ENCODE results near the gene DAG1. TPM values are rescaled to one million over a fixed set of nuclear protein-coding genes. Genes with fewer than 3 reads are reported as not detected.
"Not testable (repeated sequence)": the region's sequence is repeated elsewhere in the genome, so short reads cannot be mapped to it uniquely, and the experiment has no call there.

The DAG1 gene
- total RNA-seq, 1 donor from 2014 or later: 21.2 TPM

- DNase-seq: peak; percentile 69
These were observed 800 bp downstream of the DAG1 start for GRCh38 chr3:49470714-49471420.

- DNase-seq: no peak
These were observed 1.9 kb downstream of the DAG1 start for GRCh38 chr3:49471856-49472495.

GRCh38 chr3:49476563-49476962 lies 6.5 kb downstream of the DAG1 start:
- no peak for DNase-seq

GRCh38 chr3:49482766-49483165 lies 12.7 kb downstream of the DAG1 start:
- no peak for DNase-seq

- no peak for DNase-seq
These were observed 14.4 kb downstream of the DAG1 start for GRCh38 chr3:49484471-49484870.

- DNase-seq: no peak
These were observed 19.2 kb downstream of the DAG1 start for GRCh38 chr3:49489247-49489646.

- no peak for DNase-seq
These were observed 22.9 kb downstream of the DAG1 start for GRCh38 chr3:49492969-49493368.

GRCh38 chr3:49493901-49494300 lies 23.8 kb downstream of the DAG1 start:
- no peak for DNase-seq

- no peak for DNase-seq
These were observed 25.0 kb downstream of the DAG1 start for GRCh38 chr3:49495023-49495422.

- DNase-seq: not testable (repeated sequence)
These were observed 26.8 kb downstream of the DAG1 start for GRCh38 chr3:49496845-49497244.

GRCh38 chr3:49497606-49498005 lies 27.5 kb downstream of the DAG1 start:
- no peak for DNase-seq

GRCh38 chr3:49498239-49498638 lies 28.2 kb downstream of the DAG1 start:
- no peak for DNase-seq

- no peak for DNase-seq
These were observed 28.6 kb downstream of the DAG1 start for GRCh38 chr3:49498648-49499047.

GRCh38 chr3:49500205-49500731 lies 30.2 kb downstream of the DAG1 start:
- no peak for DNase-seq

GRCh38 chr3:49500732-49501609 lies 30.9 kb downstream of the DAG1 start:
- peak; percentile 28 for DNase-seq

- DNase-seq: no peak
These were observed 31.8 kb downstream of the DAG1 start for GRCh38 chr3:49501842-49502241.

GRCh38 chr3:49506906-49507305 lies 36.8 kb downstream of the DAG1 start:
- DNase-seq: no peak

- no peak for DNase-seq
These were observed 39.0 kb downstream of the DAG1 start for GRCh38 chr3:49509028-49509561.

- no peak for DNase-seq
These were observed 41.6 kb downstream of the DAG1 start for GRCh38 chr3:49511639-49512038.

- no peak for DNase-seq
These were observed 42.8 kb downstream of the DAG1 start for GRCh38 chr3:49512781-49513355.

GRCh38 chr3:49513494-49514124 lies 43.5 kb downstream of the DAG1 start:
- DNase-seq: no peak

- no peak for DNase-seq
These were observed 47.9 kb downstream of the DAG1 start for GRCh38 chr3:49518016-49518415.
